GM19438 (cell line): ENCODE results near the gene KIAA0753.

ENCODE experiments used
- ATAC-seq: cut with Tn5 transposase; IDR thresholded peaks from one replicate; pipeline ENCODE4 v1.9.1; 2021; ENCODE audit warnings: low read depth; ENCODE audit not compliant: unreplicated experiment

The KIAA0753 gene

DNA sequence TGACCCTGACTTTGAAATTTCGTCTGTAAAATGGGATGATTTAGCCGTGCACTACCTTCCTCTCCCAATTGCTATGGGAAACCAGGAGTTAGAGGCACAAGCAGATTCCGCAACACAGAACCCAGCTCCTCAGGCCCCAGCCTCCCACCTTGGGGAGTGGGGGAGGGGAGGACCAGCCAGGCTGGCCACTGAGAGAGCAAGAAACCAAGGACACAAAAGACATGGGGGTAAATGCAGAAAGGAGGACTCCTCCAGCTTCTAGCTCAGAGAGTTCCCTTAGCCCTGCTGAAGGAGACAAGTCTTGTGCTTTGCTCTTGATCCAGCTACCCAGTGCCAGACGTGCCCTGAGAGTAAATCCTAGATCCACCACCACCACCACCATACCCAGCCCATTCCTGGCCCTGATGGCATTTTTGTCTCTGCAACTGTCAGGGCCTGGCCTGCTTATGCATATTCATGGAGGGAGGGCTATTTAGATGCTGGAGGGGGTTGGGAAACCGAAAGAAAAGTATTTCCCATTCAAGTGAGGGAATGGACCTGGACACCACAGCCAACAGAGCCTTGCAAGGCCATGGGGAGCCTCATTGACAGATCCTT, 110.1 kb downstream of the KIAA0753 start:
- ATAC-seq: no peak

- no peak for ATAC-seq
Observed at GRCh38 chr17:6528557-6528956, 112.0 kb downstream of the KIAA0753 start.
